Measurements from ENCODE around the gene GPR107. TPM values are rescaled to one million over a fixed set of nuclear protein-coding genes. Genes with fewer than 3 reads are reported as not detected.

GPR107 gene
- total and polyA plus RNA-seq, 2 of the 8 experiments (the other 6 are each of a cell fraction or from before 2014, with no cell fraction given), result 19.3 to 30.7 TPM

GRCh38 chr9:130041648-130042405 lies 11.9 kb upstream of the GPR107 start (continued):
- TF ChIP-seq TAF7 (optimal IDR thresholded peaks at IDR 0.05; ENCODE audit: borderline replicate concordance, low read depth, low read length), result no peak
- TF ChIP-seq E2F6 (IDR thresholded peaks at IDR 0.05), result no peak
- no peak for TF ChIP-seq GTF2F1 (IDR thresholded peaks at IDR 0.05; ENCODE audit: borderline replicate concordance, low read depth, low read length)
- no peak for TF ChIP-seq MAX (IDR thresholded peaks at IDR 0.05)
- TF ChIP-seq SP1 (IDR thresholded peaks at IDR 0.05; ENCODE audit: low read depth, low read length), result no peak
- TF ChIP-seq EP300 (IDR thresholded peaks at IDR 0.05; ENCODE audit: borderline replicate concordance in 1 of 2, low read depth in 2 of 2, low read length in 2 of 2), result no peak
- no peak for TF ChIP-seq RBBP5 (IDR thresholded peaks at IDR 0.05; ENCODE audit: borderline replicate concordance, low read depth, low read length)
- TF ChIP-seq BACH1 (IDR thresholded peaks at IDR 0.05; ENCODE audit: low read length), result 0 out of 2 replicates have a peak, but pooled peaks have one; percentile 6
- peak; percentile 57; the same call in 1 of the 2 replicates for TF ChIP-seq SUZ12 (IDR thresholded peaks at IDR 0.05; ENCODE audit: low read length)
- no peak for TF ChIP-seq CEBPB (IDR thresholded peaks at IDR 0.05; ENCODE audit: low read depth, low read length)
- TF ChIP-seq GABPA (IDR thresholded peaks at IDR 0.05; ENCODE audit: borderline replicate concordance, insufficient read depth, low read length), result no peak
- TF ChIP-seq POLR2AphosphoS5 (IDR thresholded peaks at IDR 0.05; ENCODE audit: low read depth, low read length), result no peak
- TF ChIP-seq KDM4A (IDR thresholded peaks at IDR 0.05; ENCODE audit: low read depth, low read length, severe bottlenecking), result no peak
- TF ChIP-seq ASH2L (IDR thresholded peaks at IDR 0.05; ENCODE audit: low read length), result peak; percentile 73
- TF ChIP-seq USF2 (IDR thresholded peaks at IDR 0.05; ENCODE audit: low read length), result no peak
- TF ChIP-seq EGR1 (IDR thresholded peaks at IDR 0.05; ENCODE audit: borderline replicate concordance, low read depth, low read length), result no peak
- TF ChIP-seq CBX8 (IDR thresholded peaks at IDR 0.05; ENCODE audit: borderline replicate concordance, low read depth, low read length), result no peak
- no peak for TF ChIP-seq BCL11A (IDR thresholded peaks at IDR 0.05; ENCODE audit: low read depth in 2 of 2, low read length in 2 of 2)
- no peak for TF ChIP-seq POLR2A (IDR thresholded peaks at IDR 0.05; ENCODE audit: control extremely low read depth in 1 of 2, low read depth in 2 of 2, low read length in 2 of 2)
- no peak for TF ChIP-seq TCF12 (IDR thresholded peaks at IDR 0.05; ENCODE audit: low read depth, low read length)
- TF ChIP-seq NANOG (IDR thresholded peaks at IDR 0.05; ENCODE audit: insufficient read depth, low read depth, low read length, poor library complexity, severe bottlenecking), result no peak
- peak; percentile 39 for TF ChIP-seq EZH2 (IDR thresholded peaks at IDR 0.05; ENCODE audit: low read depth, low read length, severe bottlenecking)
